OCI-M2 (cell line): ENCODE data around the gene NSD1.

Experiments used
- DNase-seq: peaks from one replicate; lab custom pipeline; 2025; ENCODE audit not compliant: unreplicated experiment; lab: John Stamatoyannopoulos, UW

The NSD1 gene

GRCh38 chr5:177133096-177133852, at the start of gene NSD1:
Gene NSD1 (plus strand): TSS chr5:177133773. CDS start chr5:177135104, 1,331 bp downstream.
- DNase-seq, result no peak

- no peak for DNase-seq
These were observed 49.4 kb upstream of the NSD1 start for GRCh38 chr5:177084175-177084574.

GRCh38 chr5:177085985-177086653, 47.5 kb upstream of the NSD1 start:
- DNase-seq, result no peak

GRCh38 chr5:177086654-177087397, 46.7 kb upstream of the NSD1 start, which contains the start of gene FGFR4:
Gene FGFR4 (plus strand): TSS chr5:177086915. CDS start chr5:177089603, 2,688 bp downstream.
- no peak for DNase-seq

- no peak for DNase-seq
These were observed 46.1 kb upstream of the NSD1 start for GRCh38 chr5:177087398-177088005.

- no peak for DNase-seq
These were observed 44.4 kb upstream of the NSD1 start for GRCh38 chr5:177089127-177089526.

- DNase-seq, result no peak
These were observed 43.5 kb upstream of the NSD1 start for GRCh38 chr5:177089825-177090641.

- DNase-seq, result no peak
These were observed 42.8 kb upstream of the NSD1 start for GRCh38 chr5:177090813-177091212.

GRCh38 chr5:177091232-177091631, 42.3 kb upstream of the NSD1 start:
- no peak for DNase-seq

GRCh38 chr5:177092178-177093081, 41.1 kb upstream of the NSD1 start:
- no peak for DNase-seq

- DNase-seq, result no peak
These were observed 40.4 kb upstream of the NSD1 start for GRCh38 chr5:177093082-177093712.

- no peak for DNase-seq
These were observed 39.8 kb upstream of the NSD1 start for GRCh38 chr5:177093803-177094202.

GRCh38 chr5:177094224-177095087, 39.1 kb upstream of the NSD1 start:
- no peak for DNase-seq

GRCh38 chr5:177095088-177095669, 38.4 kb upstream of the NSD1 start:
- no peak for DNase-seq

GRCh38 chr5:177096162-177097015, 37.2 kb upstream of the NSD1 start:
- DNase-seq, result no peak
